Activated CD4-positive, alpha-beta memory T cell treated with anti-CD3 and anti-CD28 coated beads, Interleukin-2, amount 10 ng/mL, durations not matched to agents 7 days and 5 days (primary cell): ENCODE measurements around the gene JSRP1. TPM values are rescaled to one million over a fixed set of nuclear protein-coding genes. Genes with fewer than 3 reads are reported as not detected.

Experiments used
- CTCF ChIA-PET: fragments of 350-600 bp; sonication (Branson Sonifier 250); formaldehyde crosslinking; loops from one replicate; lab custom pipeline; 2021; ENCODE audit warnings: antibody characterized with exemption, inconsistent platforms; lab: Charles Lee
- POLR2A ChIA-PET: fragments of 350-600 bp; sonication (Branson Sonifier 250); formaldehyde crosslinking; loops from one replicate; lab custom pipeline; 2021; ENCODE audit warnings: antibody characterized with exemption; lab: Charles Lee
- DNase-seq: peaks from one replicate; pipeline ENCODE4 v3.0.0-alpha.2; 2020
- H3K27ac Mint-ChIP-seq: one replicate; pipeline ENCODE4 v1.8.0; 2021; ENCODE audit warnings: mild to moderate bottlenecking, mixed read lengths
- H3K27me3 Mint-ChIP-seq: one replicate; pipeline ENCODE4 v1.8.0; 2021; ENCODE audit warnings: mixed read lengths
- H3K36me3 Mint-ChIP-seq: one replicate; pipeline ENCODE4 v1.8.0; 2021; ENCODE audit warnings: low read depth, mixed read lengths
- H3K4me1 Mint-ChIP-seq: one replicate; pipeline ENCODE4 v1.8.0; 2021; ENCODE audit warnings: mixed read lengths
- H3K4me3 Mint-ChIP-seq: one replicate; pipeline ENCODE4 v1.8.0; 2021; ENCODE audit warnings: mild to moderate bottlenecking, mixed read lengths
- H3K9me3 Mint-ChIP-seq: one replicate; pipeline ENCODE4 v1.8.0; 2021; ENCODE audit warnings: mixed read lengths
- total RNA-seq, 2 experiments: library from RNA; stranded (reverse); gene quantifications; one replicate each; pipeline ENCODE4 v1.2.3, GENCODE V29; 2021

Gene JSRP1
- total RNA-seq, 2 experiments from 2014 or later, result 0.73 to 1.3 TPM

GRCh38 chr19:2270157-2270422 lies 13.9 kb upstream of the JSRP1 start:
- Mint-ChIP-seq H3K36me3 (peaks cover 37% of the 10 kb centered on the region), H3K9me3 (no peaks in the 10 kb centered on the region), H3K27me3 (no peaks in the 10 kb centered on the region), H3K4me1 (peaks cover 44% of the 10 kb centered on the region), H3K4me3 (peak overlapping the region; percentile 90), H3K27ac (peak overlapping the region; percentile 83)
- CTCF ChIA-PET, result interaction anchor here (0.9 to 1.8 kb wide), 2 partner anchors 8 to 10 kb away, joined by 4 to 7 read pairs; no protein-coding TSS in a partner anchor
- peak; percentile 50 for DNase-seq
- POLR2A ChIA-PET, result interaction anchor here (0.6 to 7.8 kb wide), 27 partner anchors 10 to 358 kb away, joined by 3 to 114 read pairs (median 4); partner anchors contain the start of genes AMH, GADD45B, JSRP1 and LSM7

- peak; percentile 99 for DNase-seq
- Mint-ChIP-seq H3K27ac (peak overlapping the region; percentile 83), H3K4me1 (peaks cover 41% of the 10 kb centered on the region), H3K4me3 (peak overlapping the region; percentile 90), H3K9me3 (no peaks in the 10 kb centered on the region), H3K27me3 (no peaks in the 10 kb centered on the region), H3K36me3 (peaks cover 35% of the 10 kb centered on the region)
- POLR2A ChIA-PET, result interaction anchor here (0.6 to 7.8 kb wide), 26 partner anchors 10 to 359 kb away, joined by 3 to 114 read pairs (median 4); partner anchors contain the start of genes AMH, GADD45B, JSRP1 and LSM7
- CTCF ChIA-PET, result interaction anchor here (0.9 to 1.8 kb wide), 2 partner anchors 8 to 10 kb away, joined by 4 to 7 read pairs; no protein-coding TSS in a partner anchor
These were observed 13.3 kb upstream of the JSRP1 start for GRCh38 chr19:2269244-2270156.

GRCh38 chr19:2268861-2269243 lies 12.6 kb upstream of the JSRP1 start:
- CTCF ChIA-PET, result no interaction called here
- no peak for DNase-seq

GRCh38 chr19:2268480-2268830 lies 12.2 kb upstream of the JSRP1 start:
- no peak overlapping the region for H3K27ac Mint-ChIP-seq
- H3K9me3 Mint-ChIP-seq, result no peaks in the 10 kb centered on the region
- CTCF ChIA-PET, result no interaction called here
- POLR2A ChIA-PET, result interaction anchor here (0.7 to 7.8 kb wide), 6 partner anchors 9 to 352 kb away, joined by 3 to 114 read pairs (median 32); partner anchors contain the start of genes JSRP1 and SF3A2
- H3K36me3 Mint-ChIP-seq, result peaks cover 25% of the 10 kb centered on the region
- peak overlapping the region; percentile 90 for H3K4me3 Mint-ChIP-seq
- H3K27me3 Mint-ChIP-seq, result no peaks in the 10 kb centered on the region
- no peak for DNase-seq
- peaks cover 31% of the 10 kb centered on the region for H3K4me1 Mint-ChIP-seq

More at GRCh38 chr19:2268861-2269243, 12.6 kb upstream of the JSRP1 start:
- Mint-ChIP-seq H3K36me3 (peaks cover 29% of the 10 kb centered on the region), H3K27me3 (no peaks in the 10 kb centered on the region), H3K9me3 (no peaks in the 10 kb centered on the region), H3K27ac (peak overlapping the region; percentile 83), H3K4me1 (peaks cover 34% of the 10 kb centered on the region), H3K4me3 (peak overlapping the region; percentile 90)
- POLR2A ChIA-PET, result interaction anchor here (0.7 to 7.8 kb wide), 5 partner anchors 9 to 351 kb away, joined by 4 to 114 read pairs (median 58); partner anchors contain the start of genes JSRP1 and SF3A2

- Mint-ChIP-seq H3K4me1 (peaks cover 21% of the 10 kb centered on the region), H3K9me3 (no peaks in the 10 kb centered on the region), H3K27ac (no peak overlapping the region), H3K27me3 (no peaks in the 10 kb centered on the region), H3K36me3 (peaks cover 11% of the 10 kb centered on the region), H3K4me3 (no peak overlapping the region)
- ChIA-PET POLR2A (interaction anchor here (6.1 kb wide), 1 partner anchor 7 kb away, joined by 76 read pairs; no protein-coding TSS in a partner anchor), CTCF (no interaction called here)
- DNase-seq, result no peak
These were observed 10.2 kb upstream of the JSRP1 start for GRCh38 chr19:2266183-2266993.

- H3K27ac Mint-ChIP-seq, result peak overlapping the region; percentile 48
- DNase-seq, result peak; percentile 76
- no peaks in the 10 kb centered on the region for H3K36me3 Mint-ChIP-seq
- H3K4me1 Mint-ChIP-seq, result peaks cover 41% of the 10 kb centered on the region
- H3K9me3 Mint-ChIP-seq, result no peaks in the 10 kb centered on the region
- POLR2A ChIA-PET, result interaction anchor here (0.8 to 5.7 kb wide), 6 partner anchors 8 to 66 kb away, joined by 4 to 76 read pairs (median 5); partner anchors contain the start of genes AMH and LSM7
- no peak overlapping the region for H3K4me3 Mint-ChIP-seq
- H3K27me3 Mint-ChIP-seq, result no peaks in the 10 kb centered on the region
- CTCF ChIA-PET, result interaction anchor here (0.7 to 3.8 kb wide), 15 partner anchors 9 to 110 kb away, joined by 3 to 46 read pairs (median 5); partner anchors contain the start of genes AP3D1 and PLEKHJ1
These were observed 5.4 kb upstream of the JSRP1 start for GRCh38 chr19:2261438-2262172.

GRCh38 chr19:2260341-2260805 lies 4.2 kb upstream of the JSRP1 start:
- POLR2A ChIA-PET, result interaction anchor here (0.6 to 5.7 kb wide), 9 partner anchors 9 to 243 kb away, joined by 3 to 76 read pairs (median 4); no protein-coding TSS in a partner anchor
- H3K9me3 Mint-ChIP-seq, result no peaks in the 10 kb centered on the region
- H3K36me3 Mint-ChIP-seq, result no peaks in the 10 kb centered on the region
- no peaks in the 10 kb centered on the region for H3K27me3 Mint-ChIP-seq
- CTCF ChIA-PET, result interaction anchor here (1.0 to 3.8 kb wide), 9 partner anchors 9 to 132 kb away, joined by 3 to 46 read pairs (median 7); partner anchors contain the start of gene PLEKHJ1
- DNase-seq, result no peak
- H3K4me3 Mint-ChIP-seq, result peak overlapping the region; percentile 30
- H3K4me1 Mint-ChIP-seq, result peaks cover 38% of the 10 kb centered on the region
- peak overlapping the region; percentile 79 for H3K27ac Mint-ChIP-seq

- Mint-ChIP-seq H3K36me3 (no peaks in the 10 kb centered on the region), H3K4me1 (peaks cover 38% of the 10 kb centered on the region), H3K27me3 (peaks cover under 1% of the 10 kb centered on the region), H3K27ac (peak overlapping the region; percentile 77), H3K9me3 (no peaks in the 10 kb centered on the region), H3K4me3 (no peak overlapping the region)
- no peak for DNase-seq
- ChIA-PET POLR2A (interaction anchor here (1.1 to 5.7 kb wide), 7 partner anchors 8 to 69 kb away, joined by 3 to 76 read pairs (median 5); partner anchors contain the start of genes LSM7 and SPPL2B), CTCF (interaction anchor here (0.9 to 3.8 kb wide), 5 partner anchors 11 to 198 kb away, joined by 4 to 46 read pairs (median 7); partner anchors contain the start of genes LMNB2 and PLEKHJ1)
These were observed 3.1 kb upstream of the JSRP1 start for GRCh38 chr19:2259336-2259735.

- Mint-ChIP-seq H3K9me3 (no peaks in the 10 kb centered on the region), H3K36me3 (no peaks in the 10 kb centered on the region), H3K27me3 (peaks cover 25% of the 10 kb centered on the region), H3K27ac (no peak overlapping the region), H3K4me1 (peaks cover 39% of the 10 kb centered on the region), H3K4me3 (no peak overlapping the region)
- ChIA-PET CTCF (interaction anchor here (0.7 kb wide), 1 partner anchor 56 kb away, joined by 3 read pairs; no protein-coding TSS in a partner anchor), POLR2A (interaction anchor here (1.0 to 6.2 kb wide), 2 partner anchors 16 to 18 kb away, joined by 3 to 58 read pairs; no protein-coding TSS in a partner anchor)
- no peak for DNase-seq
These were observed 938 bp downstream of the JSRP1 start for GRCh38 chr19:2255112-2255845.

GRCh38 chr19:2254064-2254872 lies 1.9 kb downstream of the JSRP1 start:
- peaks cover 3% of the 10 kb centered on the region for H3K36me3 Mint-ChIP-seq
- DNase-seq, result no peak
- peaks cover 30% of the 10 kb centered on the region for H3K27me3 Mint-ChIP-seq
- H3K4me3 Mint-ChIP-seq, result no peak overlapping the region
- ChIA-PET POLR2A (interaction anchor here (0.7 to 6.2 kb wide), 5 partner anchors 9 to 35 kb away, joined by 3 to 58 read pairs (median 13); no protein-coding TSS in a partner anchor), CTCF (interaction anchor here (0.7 to 2.3 kb wide), 2 partner anchors 15 to 57 kb away, joined by 3 to 7 read pairs; no protein-coding TSS in a partner anchor)
- H3K9me3 Mint-ChIP-seq, result no peaks in the 10 kb centered on the region
- no peak overlapping the region for H3K27ac Mint-ChIP-seq
- H3K4me1 Mint-ChIP-seq, result peaks cover 29% of the 10 kb centered on the region
